Skin of body (tissue), 3 donors: ENCODE measurements around the gene TMEM59. TPM values are rescaled to one million over a fixed set of nuclear protein-coding genes. Genes with fewer than 3 reads are reported as not detected.

Experiments used
- DNase-seq: peaks from one replicate; lab custom pipeline; 2025; lab: John Stamatoyannopoulos, UW
- small RNA-seq: library from RNA; depleted of rRNA; stranded (forward); fragments of <200 nt; gene quantifications from one replicate; pipeline ENCODE3, GENCODE V24; 2014; ENCODE audit warnings: low replicate concordance
- total RNA-seq: library from RNA; depleted of rRNA; stranded (reverse); fragments of >200 nt; gene quantifications from one replicate; pipeline ENCODE4 v1.2.3, GENCODE V29; 2014

The TMEM59 gene
- total RNA-seq, 1 donor from 2014 or later = 185 TPM

GRCh38 chr1:53986458-53986857 is 66.5 kb downstream of the TMEM59 start:
- DNase-seq = no peak

- DNase-seq = no peak
Measured at GRCh38 chr1:53984726-53985125, 68.3 kb downstream of the TMEM59 start.

DNA sequence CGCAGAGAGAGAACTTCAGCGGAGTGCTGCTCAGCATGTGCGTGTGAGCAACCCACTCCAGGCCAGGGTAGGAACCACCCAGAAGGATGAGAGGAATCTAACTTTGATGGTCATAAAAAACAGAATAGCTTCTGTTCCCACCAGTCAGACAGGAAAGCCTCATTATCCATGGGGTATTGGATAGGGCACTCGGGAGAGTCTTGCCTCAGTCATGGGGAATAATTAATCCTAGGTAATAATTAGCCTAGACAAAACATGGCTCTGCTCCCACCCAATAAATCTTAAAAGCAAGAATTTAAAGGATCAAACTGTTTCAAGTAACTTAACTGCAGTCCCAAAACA is 70.3 kb downstream of the TMEM59 start:
- no peak for DNase-seq

DNA sequence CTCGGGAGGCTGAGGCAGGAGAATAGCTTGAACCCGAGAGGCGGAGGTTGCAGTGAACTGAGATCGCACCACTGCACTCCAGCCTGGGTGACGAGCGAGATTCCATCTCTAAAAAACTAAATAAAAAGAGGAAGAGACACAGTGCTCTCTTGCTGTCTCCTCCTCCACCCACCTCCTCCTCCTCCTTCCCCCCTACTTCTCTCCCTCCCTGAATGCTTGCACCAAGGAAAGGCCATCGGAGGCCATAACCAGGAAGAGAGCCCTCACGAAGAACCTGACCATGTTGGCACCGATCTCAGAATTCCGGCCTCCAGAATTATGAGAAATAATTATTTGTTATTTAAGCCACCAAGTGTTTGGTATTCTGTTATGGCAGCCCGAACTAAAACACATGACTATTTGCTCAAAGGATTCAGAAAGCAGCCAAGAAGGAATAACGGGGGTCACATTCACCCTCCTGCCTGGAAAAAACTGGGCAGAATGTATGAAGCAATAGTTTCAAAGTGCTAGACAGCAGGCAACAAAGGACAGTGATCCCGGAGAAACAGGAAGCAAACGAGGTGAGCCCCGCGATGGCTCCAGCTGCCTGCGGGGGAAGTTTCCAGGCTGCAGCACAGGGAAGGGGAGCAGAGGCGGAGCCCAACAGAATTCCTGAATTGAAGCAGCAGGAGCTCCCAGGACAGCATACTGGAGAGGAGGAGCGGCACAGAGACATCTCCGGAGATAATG is 70.8 kb downstream of the TMEM59 start:
- DNase-seq = peak; percentile 20

GRCh38 chr1:53981220-53981619 is 71.8 kb downstream of the TMEM59 start:
- DNase-seq = no peak

DNA sequence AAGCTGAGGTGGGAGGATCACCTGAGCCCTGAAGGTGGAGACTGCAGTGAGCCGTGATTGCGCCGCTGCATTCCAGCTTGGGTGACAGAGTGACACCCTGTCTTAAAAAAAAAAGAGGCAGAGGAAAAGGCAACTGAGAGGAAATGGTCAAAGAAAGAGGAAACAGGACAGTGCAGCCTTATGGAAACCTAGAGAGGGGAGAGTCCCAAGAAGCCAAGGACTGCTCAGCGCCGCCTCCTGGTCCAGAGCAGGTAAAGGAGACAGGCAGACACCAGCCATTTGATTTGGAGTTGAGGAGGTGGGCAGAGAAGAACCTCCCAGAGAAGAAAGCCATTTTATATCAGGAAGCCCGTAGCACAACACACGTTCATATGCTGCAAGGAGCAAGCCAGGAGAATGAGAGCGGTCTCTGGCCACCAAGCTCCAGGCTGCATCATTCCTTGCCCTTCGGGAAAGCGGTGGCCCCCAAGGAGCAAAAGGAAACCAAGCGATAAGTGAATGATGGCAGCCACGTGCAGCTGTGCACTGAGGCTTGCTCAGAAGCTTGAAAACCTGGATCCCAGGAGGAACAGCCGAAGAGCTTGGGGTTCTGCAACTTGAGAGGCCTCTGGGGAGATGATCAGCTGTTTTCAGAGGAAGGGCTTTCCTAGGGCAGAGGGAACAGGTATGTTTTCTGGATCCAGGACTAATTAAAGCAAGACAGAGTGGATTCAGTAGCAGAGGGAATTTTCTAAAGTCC is 73.1 kb downstream of the TMEM59 start:
- no peak for DNase-seq

Small RNAs within 50 kb of the gene (small RNA-seq; reads per million reads assigned to genes)
- gene AL353898.1 = not detected
- gene AL353898.2 = not detected

Other genes starting within 250 kb of the TMEM59 start
- 17.4 TPM for gene NDC1, start 214.9 kb downstream of the TMEM59 start, total RNA-seq
- 16.0 TPM for gene YIPF1, start 163.4 kb downstream of the TMEM59 start, total RNA-seq
- not detected for gene DIO1, start 159.0 kb downstream of the TMEM59 start, total RNA-seq
- 32.4 TPM for gene IFT25, start 107.5 kb downstream of the TMEM59 start, total RNA-seq
- gene LRRC42, start 106.9 kb downstream of the TMEM59 start, total RNA-seq = 22.9 TPM
- gene LDLRAD1, start 35.0 kb downstream of the TMEM59 start, total RNA-seq = not detected
- 4.3 TPM for gene TCEANC2, start 404 bp upstream of the TMEM59 start, total RNA-seq
- gene CDCP2, start 99.8 kb upstream of the TMEM59 start, total RNA-seq = 0.10 TPM
- 4.3 TPM for gene CYB5RL, start 146.8 kb upstream of the TMEM59 start, total RNA-seq
- 26.2 TPM for gene MRPL37, start 147.0 kb upstream of the TMEM59 start, total RNA-seq